OCI-LY7 (cell line): ENCODE results near the gene COL4A1. TPM values are rescaled to one million over a fixed set of nuclear protein-coding genes. Genes with fewer than 3 reads are reported as not detected.

Experiments
- BruUV-seq: library from RNA; stranded (reverse); fragments of 400-500 nt; replicated peaks from 2 replicates; lab custom pipeline; 2021; lab: Mats Ljungman, UMichigan
- CTCF ChIA-PET: fragments of 300-600 bp; sonication (Branson Sonifier 250); formaldehyde crosslinking; loops from one replicate; lab custom pipeline; 2022; ENCODE audit warnings: antibody characterized with exemption; ENCODE audit not compliant: unreplicated experiment; lab: Charles Lee
- POLR2A ChIA-PET: fragments of 300-600 bp; sonication (Branson Sonifier 250); formaldehyde crosslinking; loops from one replicate; lab custom pipeline; 2022; ENCODE audit warnings: antibody characterized with exemption; lab: Charles Lee
- DNase-seq: peaks from one replicate; pipeline ENCODE4 v3.0.0-alpha.2; 2015; ENCODE audit warnings: low spot score
- H2AFZ ChIP-seq: fragments of 200-600 bp; sonication (generic), shearing (Covaris generic); 2 replicates; pipeline ENCODE4 v1.6.1; 2014; ENCODE audit warnings: mild to moderate bottlenecking, antibody characterized with exemption, low read length, moderate library complexity
- H3K27ac ChIP-seq: fragments of 200-600 bp; sonication (generic); 2 replicates; pipeline ENCODE4 v1.5.1; 2014; ENCODE audit warnings: mixed run types, low read depth, mild to moderate bottlenecking, moderate library complexity, low read length, inconsistent platforms; ENCODE audit not compliant: poor library complexity, severe bottlenecking
- H3K36me3 ChIP-seq: fragments of 200-600 bp; sonication (generic); 2 replicates; pipeline ENCODE4 v1.6.1; 2014; ENCODE audit warnings: mild to moderate bottlenecking, antibody characterized with exemption, low read length, moderate library complexity, mixed read lengths; ENCODE audit not compliant: insufficient read depth
- H3K4me1 ChIP-seq: fragments of 200-600 bp; sonication (generic); 2 replicates; pipeline ENCODE4 v1.5.1; 2014; ENCODE audit warnings: mild to moderate bottlenecking, low read length; ENCODE audit not compliant: insufficient read depth, poor library complexity, severe bottlenecking
- H3K4me2 ChIP-seq: fragments of 200-600 bp; sonication (generic); 2 replicates; pipeline ENCODE4 v1.6.1; 2014; ENCODE audit warnings: mild to moderate bottlenecking, low read length
- H3K4me3 ChIP-seq: fragments of 200-600 bp; sonication (generic); 2 replicates; pipeline ENCODE4 v1.5.1; 2014; ENCODE audit warnings: mild to moderate bottlenecking, low read depth, low read length; ENCODE audit not compliant: poor library complexity, severe bottlenecking
- H3K79me2 ChIP-seq: fragments of 200-600 bp; sonication (generic); 2 replicates; pipeline ENCODE4 v1.6.1; 2016; ENCODE audit warnings: low read depth, mild to moderate bottlenecking, low read length, moderate library complexity, mixed read lengths; ENCODE audit not compliant: insufficient read depth
- H3K9me2 ChIP-seq: fragments of 200-600 bp; sonication (generic); 2 replicates; pipeline ENCODE4 v1.6.1; 2016; ENCODE audit warnings: mild to moderate bottlenecking, low read length, mixed read lengths; ENCODE audit not compliant: insufficient read depth
- H3K9me3 ChIP-seq: fragments of 200-600 bp; sonication (generic); 2 replicates; pipeline ENCODE4 v1.6.1; 2014; ENCODE audit warnings: mild to moderate bottlenecking, mixed run types, low read length, mixed read lengths
- H4K20me1 ChIP-seq: fragments of 200-600 bp; sonication (generic); 2 replicates; pipeline ENCODE4 v1.6.1; 2014; ENCODE audit warnings: mild to moderate bottlenecking, antibody characterized with exemption, low read length, moderate library complexity, mixed read lengths; ENCODE audit not compliant: insufficient read depth
- CTCF ChIP-seq: fragments of 200-600 bp; sonication (generic); conservative IDR thresholded peaks from 2 replicates; pipeline ENCODE4 v1.5.1; 2014; ENCODE audit warnings: mild to moderate bottlenecking, antibody characterized with exemption, low read length, moderate library complexity, mixed read lengths
- EZH2phosphoT487 ChIP-seq: fragments of 200-600 bp; sonication (generic); IDR thresholded peaks from 2 replicates; pipeline ENCODE4 v1.6.1; 2018; ENCODE audit warnings: low read depth, borderline replicate concordance, mild to moderate bottlenecking, mixed run types, antibody characterized with exemption, low read length, moderate library complexity, mixed read lengths
- intact Hi-C: fragments of 100-400 bp; cut with micrococcal nuclease; formaldehyde crosslinking; loops from one replicate; pipeline ENCODE4 v1.10.0; 2022; ENCODE audit not compliant: unreplicated experiment
- total RNA-seq, 2 experiments: library from RNA; depleted of rRNA in 1 of 2; stranded (reverse); fragments of >200 nt in 1 of 2; shearing (Covaris generic) in 1 of 2; gene quantifications; 2 replicates each; pipeline ENCODE4 v1.2.3, GENCODE V29; 2014 to 2022

COL4A1 gene
- total RNA-seq, 2 experiments from 2014 or later: 0.06 TPM; not detected in 1

- no peak for DNase-seq
- no peaks in the 10 kb centered on the region for H3K9me2 ChIP-seq
- H3K9me3 ChIP-seq: no peaks in the 10 kb centered on the region
- H3K36me3 ChIP-seq: no peaks in the 10 kb centered on the region
- H2AFZ ChIP-seq: no peak overlapping the region
- no peak overlapping the region for H3K27ac ChIP-seq
- TF ChIP-seq EZH2phosphoT487: no peak
- no peak for TF ChIP-seq CTCF
- H3K4me2 ChIP-seq: no peak overlapping the region
- intact Hi-C loops: no loop called here
- H3K79me2 ChIP-seq: no peaks in the 10 kb centered on the region
- H4K20me1 ChIP-seq: no peaks in the 10 kb centered on the region
- ChIA-PET CTCF (no interaction called here), POLR2A (no interaction called here)
- BruUV-seq: no TSS peak
- H3K4me3 ChIP-seq: no peak overlapping the region
- H3K4me1 ChIP-seq: no peaks in the 10 kb centered on the region
These were observed 182.6 kb downstream of the COL4A1 start for GRCh38 chr13:110124201-110124940.

GRCh38 chr13:110123041-110123809, 183.7 kb downstream of the COL4A1 start:
- Histone ChIP-seq H3K36me3 (no peaks in the 10 kb centered on the region), H3K9me3 (no peaks in the 10 kb centered on the region), H4K20me1 (no peaks in the 10 kb centered on the region), H2AFZ (no peak overlapping the region), H3K4me2 (no peak overlapping the region), H3K4me3 (no peak overlapping the region), H3K27ac (no peak overlapping the region), H3K79me2 (no peaks in the 10 kb centered on the region), H3K4me1 (no peaks in the 10 kb centered on the region), H3K9me2 (no peaks in the 10 kb centered on the region)
- no TSS peak for BruUV-seq
- intact Hi-C loops: no loop called here
- POLR2A ChIA-PET: no interaction called here
- TF ChIP-seq CTCF (no peak), EZH2phosphoT487 (no peak)
- DNase-seq: no peak
- CTCF ChIA-PET: no interaction called here
